ENCODE measurements around the gene SORBS1.

GRCh38 chr10:95285556-95285955 lies 275.6 kb downstream of the SORBS1 start:
- TF ChIP-seq CTCF (IDR thresholded peaks at IDR 0.05; ENCODE audit: insufficient read depth, low read depth, low read length) = no peak
- no peak for TF ChIP-seq EZH2 (IDR thresholded peaks at IDR 0.05; ENCODE audit: insufficient read depth, low read length)

All from astrocyte (in vitro differentiated cells and primary cell).